PFSK-1 (cell line): ENCODE results near the gene AQP1.

Source experiments
- POLR2AphosphoS5 ChIP-seq: IDR thresholded peaks from 2 replicates; pipeline ENCODE4 v1.6.1; 2012; ENCODE audit warnings: low read depth, mild to moderate bottlenecking, control low read depth, low read length, moderate library complexity
- TAF1 ChIP-seq: IDR thresholded peaks from 2 replicates; pipeline ENCODE4 v1.6.1; 2012; ENCODE audit warnings: low read length, control low read depth, borderline replicate concordance; ENCODE audit not compliant: insufficient read depth

DNA sequence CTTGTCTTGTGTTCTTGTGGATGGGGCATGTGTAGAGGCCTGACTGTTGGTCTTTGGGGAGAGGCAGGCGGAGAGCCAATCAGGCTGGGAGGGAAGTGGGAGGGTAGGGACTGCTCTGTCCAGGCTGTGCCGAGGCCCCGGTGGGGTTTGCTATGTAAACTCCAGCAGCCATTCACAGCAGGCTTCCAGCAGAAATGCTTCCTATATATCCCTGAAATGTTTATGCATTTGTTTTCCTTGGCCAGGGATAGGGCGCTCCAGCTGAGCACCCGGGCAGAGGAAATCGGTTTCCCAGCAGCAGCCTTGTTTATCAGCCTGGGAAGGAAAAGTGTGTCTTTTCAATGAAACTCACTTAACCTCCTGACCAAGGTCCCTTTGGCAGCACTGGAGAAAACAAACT lies 18.3 kb upstream of the AQP1 start:
- no peak for TF ChIP-seq TAF1
- no peak for TF ChIP-seq POLR2AphosphoS5
